Suppressor macrophage treated with lipopolysaccharide for 4 hours (primary cell): Measurements from ENCODE around the gene PNPLA7.
A peak's percentile ranks its signal among the peaks of the same experiment; 100 is the strongest.

Experiments used
- DNase-seq: peaks from one replicate; pipeline ENCODE4 v3.0.0-alpha.2; 2020

PNPLA7 gene

GRCh38 chr9:137446851-137447471, 103.2 kb downstream of the PNPLA7 start:
- peak; percentile 62 for DNase-seq

GRCh38 chr9:137445930-137446431, 104.2 kb downstream of the PNPLA7 start:
- no peak for DNase-seq

GRCh38 chr9:137445275-137445807, 104.9 kb downstream of the PNPLA7 start:
- peak; percentile 86 for DNase-seq

- DNase-seq, result no peak
Measured at GRCh38 chr9:137444106-137444790, 106.0 kb downstream of the PNPLA7 start.

- no peak for DNase-seq
Measured at GRCh38 chr9:137441935-137442321, 108.3 kb downstream of the PNPLA7 start.

GRCh38 chr9:137441289-137441934, 108.8 kb downstream of the PNPLA7 start, which contains the start of gene ENTPD8:
Gene ENTPD8, minus strand, starts transcription at chr9:137441357. Its CDS starts 3,072 bp downstream, at chr9:137438285.
- DNase-seq, result no peak

GRCh38 chr9:137439158-137439714, 111.0 kb downstream of the PNPLA7 start:
- no peak for DNase-seq

GRCh38 chr9:137438591-137439157, 111.5 kb downstream of the PNPLA7 start:
- no peak for DNase-seq

GRCh38 chr9:137437691-137438590, 112.3 kb downstream of the PNPLA7 start:
- no peak for DNase-seq

- DNase-seq, result no peak
Measured at GRCh38 chr9:137436761-137437600, 113.2 kb downstream of the PNPLA7 start.

GRCh38 chr9:137435980-137436760, 114.0 kb downstream of the PNPLA7 start:
- peak; percentile 28 for DNase-seq

- DNase-seq, result no peak
Measured at GRCh38 chr9:137435381-137435891, 114.8 kb downstream of the PNPLA7 start.

- no peak for DNase-seq
Measured at GRCh38 chr9:137434498-137435380, 115.5 kb downstream of the PNPLA7 start.

- no peak for DNase-seq
Measured at GRCh38 chr9:137433916-137434431, 116.2 kb downstream of the PNPLA7 start.

GRCh38 chr9:137433349-137433915, 116.8 kb downstream of the PNPLA7 start:
- no peak for DNase-seq

- DNase-seq, result no peak
Measured at GRCh38 chr9:137432687-137433348, 117.4 kb downstream of the PNPLA7 start.

- DNase-seq, result no peak
Measured at GRCh38 chr9:137431416-137431931, 118.7 kb downstream of the PNPLA7 start.
